HCT116 (cell line): ENCODE results near the gene TUT4. TPM values are rescaled to one million over a fixed set of nuclear protein-coding genes. Genes with fewer than 3 reads are reported as not detected.

ENCODE experiments used
- ATAC-seq: fragments of 200-7000 bp; cut with Tn5 transposase; 2 replicates; pipeline ENCODE4 v1.9.1; 2020; ENCODE audit warnings: mild to moderate bottlenecking, moderate library complexity
- BruUV-seq: library from RNA; stranded (reverse); fragments of 400-500 nt; replicated peaks from 2 replicates; lab custom pipeline; 2021; lab: Mats Ljungman, UMichigan
- CTCF ChIA-PET: fragments of 300-600 bp; sonication (Branson Sonifier 250); formaldehyde crosslinking; loops from one replicate; lab custom pipeline; 2021; ENCODE audit warnings: antibody characterized with exemption; lab: Charles Lee
- POLR2A ChIA-PET: fragments of 300-600, 350-600 bp; sonication (Branson Sonifier 250); formaldehyde crosslinking; loops from one replicate; lab custom pipeline; 2021; ENCODE audit warnings: antibody characterized with exemption; lab: Charles Lee
- RAD21 ChIA-PET, 2 experiments: fragments of 300-600 bp; sonication (Branson Sonifier 250); formaldehyde crosslinking; loops; one replicate each; lab custom pipeline; 2023; ENCODE audit warnings: low total read pairs in 2 of 2; ENCODE audit not compliant: uncharacterized antibody in 2 of 2, unreplicated experiment in 2 of 2, low non-redundant PET in 1 of 2; lab: Charles Lee
- DNase-seq: peaks from one replicate; pipeline ENCODE4 v3.0.0-alpha.2; 2010; ENCODE audit warnings: low read depth, low spot score
- H2AFZ ChIP-seq: fragments of 200-600 bp; shearing (Covaris generic), sonication (generic); 2 replicates; pipeline ENCODE4 v1.6.1; 2017; ENCODE audit warnings: low read depth, mixed run types, mixed read lengths, antibody characterized with exemption, low read length; ENCODE audit not compliant: poor library complexity, severe bottlenecking
- H3K27ac ChIP-seq: 2 replicates; pipeline ENCODE4 v1.5.1; 2012; ENCODE audit warnings: low read depth, low read length
- H3K27me3 ChIP-seq: fragments of 200-600 bp; sonication (generic); 2 replicates; pipeline ENCODE4 v1.6.1; 2016; ENCODE audit warnings: mixed run types, low read length, mixed read lengths; ENCODE audit not compliant: insufficient read depth
- H3K36me3 ChIP-seq, 2 experiments: fragments of 200-500 bp in 1 of 2; fragments of 200-600 bp in 1 of 2; sonication (Bioruptor generic) in 1 of 2; sonication (generic) in 1 of 2; 2 replicates each; pipeline versions ENCODE4 v1.5.1 to v1.6.1; 2014 to 2016; ENCODE audit warnings: low read length in 2 of 2, inconsistent platforms in 1 of 2, mixed read lengths in 1 of 2, mixed run types in 1 of 2; ENCODE audit not compliant: insufficient read depth in 2 of 2, control insufficient read depth in 1 of 2
- H3K4me1 ChIP-seq, 2 experiments: fragments of 200-600 bp in 1 of 2; sonication (generic) in 1 of 2; 2 replicates each; pipeline versions ENCODE4 v1.5.1 to v1.6.1; 2012 to 2017; ENCODE audit warnings: low read length in 2 of 2, inconsistent platforms in 1 of 2, mild to moderate bottlenecking in 1 of 2, mixed read lengths in 1 of 2, mixed run types in 1 of 2, moderate library complexity in 1 of 2; ENCODE audit not compliant: insufficient read depth in 2 of 2, control insufficient read depth in 1 of 2
- H3K4me2 ChIP-seq: fragments of 200-600 bp; sonication (generic); 2 replicates; pipeline ENCODE4 v1.6.1; 2017; ENCODE audit warnings: mixed run types, low read length, mixed read lengths
- H3K4me3 ChIP-seq, 2 experiments: fragments of 200-600 bp in 1 of 2; sonication (generic) in 1 of 2; replicated peaks in 1 of 2; 2 replicates each; pipeline ENCODE4 v1.5.1; 2011 to 2016; ENCODE audit warnings: low read length in 2 of 2, control low read depth in 1 of 2, low read depth in 1 of 2, mild to moderate bottlenecking in 1 of 2, mixed read lengths in 1 of 2, mixed run types in 1 of 2
- H3K79me2 ChIP-seq: fragments of 200-600 bp; sonication (generic); 2 replicates; pipeline ENCODE4 v1.6.1; 2017; ENCODE audit warnings: mild to moderate bottlenecking, mixed run types, low read length, moderate library complexity, mixed read lengths; ENCODE audit not compliant: insufficient read depth
- H3K9ac ChIP-seq: fragments of 200-600 bp; sonication (generic); 2 replicates; pipeline ENCODE4 v1.6.1; 2016; ENCODE audit warnings: low read length, mixed read lengths
- H3K9me2 ChIP-seq: fragments of 200-600 bp; sonication (generic), shearing (Covaris generic); 2 replicates; pipeline ENCODE4 v1.6.1; 2017; ENCODE audit warnings: mixed run types, mild to moderate bottlenecking, moderate library complexity; ENCODE audit not compliant: insufficient read depth
- H3K9me3 ChIP-seq, 2 experiments: fragments of 200-500 bp in 1 of 2; fragments of 200-600 bp in 1 of 2; sonication (Bioruptor generic) in 1 of 2; sonication (generic) in 1 of 2; 2 replicates each; pipeline ENCODE4 v1.6.1; 2014 to 2017; ENCODE audit warnings: low read length in 2 of 2, mixed read lengths in 2 of 2, inconsistent platforms in 1 of 2, low read depth in 1 of 2, mild to moderate bottlenecking in 1 of 2, mixed run types in 1 of 2, moderate library complexity in 1 of 2; ENCODE audit not compliant: control insufficient read depth in 1 of 2, insufficient read depth in 1 of 2
- H4K20me1 ChIP-seq: fragments of 200-600 bp; sonication (generic), shearing (Covaris generic); 2 replicates; pipeline ENCODE4 v1.6.1; 2017; ENCODE audit warnings: mixed run types, mild to moderate bottlenecking, moderate library complexity; ENCODE audit not compliant: insufficient read depth
- CBX3 ChIP-seq: IDR thresholded peaks from 2 replicates; pipeline ENCODE4 v1.6.1; 2012; ENCODE audit warnings: low read depth
- CEBPB ChIP-seq: IDR thresholded peaks from 2 replicates; pipeline ENCODE4 v1.6.1; 2012; ENCODE audit warnings: low read depth
- EGR1 ChIP-seq: IDR thresholded peaks from 2 replicates; pipeline ENCODE4 v1.6.1; 2012; ENCODE audit warnings: low read depth
- EZH2phosphoT487 ChIP-seq: fragments of 200-600 bp; IDR thresholded peaks from 2 replicates; pipeline ENCODE4 v1.6.1; 2018; ENCODE audit warnings: antibody characterized with exemption, borderline replicate concordance
- FOSL1 ChIP-seq: IDR thresholded peaks from 2 replicates; pipeline ENCODE4 v1.6.1; 2012; ENCODE audit warnings: low read depth
- JUND ChIP-seq: IDR thresholded peaks from 2 replicates; pipeline ENCODE4 v1.6.1; 2012
- POLR2A ChIP-seq: IDR thresholded peaks from 2 replicates; pipeline ENCODE4 v1.7.0; 2011; ENCODE audit warnings: borderline replicate concordance; ENCODE audit not compliant: insufficient read depth, insufficient read length; ENCODE audit errors: extremely low read depth
- RAD21 ChIP-seq: IDR thresholded peaks from 2 replicates; pipeline ENCODE4 v1.6.1; 2012; ENCODE audit warnings: low read depth, mild to moderate bottlenecking
- SIN3A ChIP-seq: IDR thresholded peaks from 2 replicates; pipeline ENCODE4 v1.6.1; 2012; ENCODE audit warnings: low read depth
- SP1 ChIP-seq: IDR thresholded peaks from 2 replicates; pipeline ENCODE4 v1.6.1; 2012; ENCODE audit warnings: low read depth
- TCF7L2 ChIP-seq: IDR thresholded peaks from 2 replicates; pipeline ENCODE4 v1.7.0; 2011; ENCODE audit warnings: borderline replicate concordance, inconsistent platforms; ENCODE audit not compliant: insufficient read depth, insufficient read length; ENCODE audit errors: extremely low read depth
- ZFX ChIP-seq: fragments of 450-650 bp; IDR thresholded peaks from 2 replicates; pipeline ENCODE4 v1.6.1; 2017
- ZNF274 ChIP-seq: fragments of 200-500 bp; sonication (Bioruptor generic); IDR thresholded peaks from 2 replicates; pipeline ENCODE4 v1.6.1; 2014; ENCODE audit warnings: mild to moderate bottlenecking, low read depth, low read length, inconsistent platforms
- intact Hi-C: fragments of 100-400 bp; cut with micrococcal nuclease; formaldehyde crosslinking; loops from 2 replicates; pipeline ENCODE4 v1.10.0; 2022
- total RNA-seq: library from RNA; stranded (reverse); gene quantifications from one replicate; pipeline ENCODE4 v1.2.1, GENCODE V29; 2021; ENCODE audit not compliant: unreplicated experiment
- TF ChIP-seq, protein P1 (sequence below): IDR thresholded peaks from 2 replicates; pipeline ENCODE4 v1.6.1; 2012; ENCODE audit warnings: low read depth
- TF ChIP-seq, protein P2 (sequence below): IDR thresholded peaks from 2 replicates; pipeline ENCODE4 v1.6.1; 2011; ENCODE audit warnings: mild to moderate bottlenecking, low read length, moderate library complexity; ENCODE audit not compliant: insufficient replicate concordance; ENCODE audit errors: extremely low read depth
- TF ChIP-seq, protein P3 (sequence below): IDR thresholded peaks from 2 replicates; pipeline ENCODE4 v1.6.1; 2012

The TUT4 gene
- total RNA-seq, 1 experiment from 2014 or later, result 50.0 TPM

DNA sequence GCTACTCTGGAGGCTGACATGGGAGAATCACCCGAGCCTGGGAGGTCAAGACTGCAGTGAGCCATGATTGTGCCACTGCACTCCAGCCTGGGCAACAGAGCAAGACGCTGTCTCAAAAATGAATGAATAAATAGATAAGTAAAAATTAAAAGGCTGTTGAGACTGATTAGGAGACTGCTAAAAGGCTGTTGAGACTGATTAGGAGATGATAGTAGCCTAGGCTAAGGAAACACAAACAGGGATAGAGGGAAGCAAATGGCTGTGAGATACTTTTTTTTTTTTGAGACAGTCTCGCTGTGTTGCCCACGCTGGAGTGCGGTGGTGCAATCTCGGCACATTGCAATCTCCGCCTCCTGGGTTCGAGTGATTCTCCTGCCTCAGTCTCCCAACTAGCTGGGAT lies 120.1 kb downstream of the TUT4 start:
- H3K4me2 ChIP-seq, result no peak overlapping the region
- TF ChIP-seq, protein P1, sequence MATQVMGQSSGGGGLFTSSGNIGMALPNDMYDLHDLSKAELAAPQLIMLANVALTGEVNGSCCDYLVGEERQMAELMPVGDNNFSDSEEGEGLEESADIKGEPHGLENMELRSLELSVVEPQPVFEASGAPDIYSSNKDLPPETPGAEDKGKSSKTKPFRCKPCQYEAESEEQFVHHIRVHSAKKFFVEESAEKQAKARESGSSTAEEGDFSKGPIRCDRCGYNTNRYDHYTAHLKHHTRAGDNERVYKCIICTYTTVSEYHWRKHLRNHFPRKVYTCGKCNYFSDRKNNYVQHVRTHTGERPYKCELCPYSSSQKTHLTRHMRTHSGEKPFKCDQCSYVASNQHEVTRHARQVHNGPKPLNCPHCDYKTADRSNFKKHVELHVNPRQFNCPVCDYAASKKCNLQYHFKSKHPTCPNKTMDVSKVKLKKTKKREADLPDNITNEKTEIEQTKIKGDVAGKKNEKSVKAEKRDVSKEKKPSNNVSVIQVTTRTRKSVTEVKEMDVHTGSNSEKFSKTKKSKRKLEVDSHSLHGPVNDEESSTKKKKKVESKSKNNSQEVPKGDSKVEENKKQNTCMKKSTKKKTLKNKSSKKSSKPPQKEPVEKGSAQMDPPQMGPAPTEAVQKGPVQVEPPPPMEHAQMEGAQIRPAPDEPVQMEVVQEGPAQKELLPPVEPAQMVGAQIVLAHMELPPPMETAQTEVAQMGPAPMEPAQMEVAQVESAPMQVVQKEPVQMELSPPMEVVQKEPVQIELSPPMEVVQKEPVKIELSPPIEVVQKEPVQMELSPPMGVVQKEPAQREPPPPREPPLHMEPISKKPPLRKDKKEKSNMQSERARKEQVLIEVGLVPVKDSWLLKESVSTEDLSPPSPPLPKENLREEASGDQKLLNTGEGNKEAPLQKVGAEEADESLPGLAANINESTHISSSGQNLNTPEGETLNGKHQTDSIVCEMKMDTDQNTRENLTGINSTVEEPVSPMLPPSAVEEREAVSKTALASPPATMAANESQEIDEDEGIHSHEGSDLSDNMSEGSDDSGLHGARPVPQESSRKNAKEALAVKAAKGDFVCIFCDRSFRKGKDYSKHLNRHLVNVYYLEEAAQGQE, result no peak
- TF ChIP-seq ZFX, result no peak
- no peak for TF ChIP-seq EZH2phosphoT487
- no peak for TF ChIP-seq ZNF274
- TF ChIP-seq EGR1, result no peak
- no peak for TF ChIP-seq SIN3A
- no peak for TF ChIP-seq SP1
- TF ChIP-seq, protein P2, sequence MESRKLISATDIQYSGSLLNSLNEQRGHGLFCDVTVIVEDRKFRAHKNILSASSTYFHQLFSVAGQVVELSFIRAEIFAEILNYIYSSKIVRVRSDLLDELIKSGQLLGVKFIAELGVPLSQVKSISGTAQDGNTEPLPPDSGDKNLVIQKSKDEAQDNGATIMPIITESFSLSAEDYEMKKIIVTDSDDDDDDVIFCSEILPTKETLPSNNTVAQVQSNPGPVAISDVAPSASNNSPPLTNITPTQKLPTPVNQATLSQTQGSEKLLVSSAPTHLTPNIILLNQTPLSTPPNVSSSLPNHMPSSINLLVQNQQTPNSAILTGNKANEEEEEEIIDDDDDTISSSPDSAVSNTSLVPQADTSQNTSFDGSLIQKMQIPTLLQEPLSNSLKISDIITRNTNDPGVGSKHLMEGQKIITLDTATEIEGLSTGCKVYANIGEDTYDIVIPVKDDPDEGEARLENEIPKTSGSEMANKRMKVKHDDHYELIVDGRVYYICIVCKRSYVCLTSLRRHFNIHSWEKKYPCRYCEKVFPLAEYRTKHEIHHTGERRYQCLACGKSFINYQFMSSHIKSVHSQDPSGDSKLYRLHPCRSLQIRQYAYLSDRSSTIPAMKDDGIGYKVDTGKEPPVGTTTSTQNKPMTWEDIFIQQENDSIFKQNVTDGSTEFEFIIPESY, result no peak
- no peak for TF ChIP-seq POLR2A
- no peak for TF ChIP-seq FOSL1
- TF ChIP-seq TCF7L2, result no peak
- no peak for TF ChIP-seq JUND
- TF ChIP-seq CEBPB, result no peak
- TF ChIP-seq, protein P3, sequence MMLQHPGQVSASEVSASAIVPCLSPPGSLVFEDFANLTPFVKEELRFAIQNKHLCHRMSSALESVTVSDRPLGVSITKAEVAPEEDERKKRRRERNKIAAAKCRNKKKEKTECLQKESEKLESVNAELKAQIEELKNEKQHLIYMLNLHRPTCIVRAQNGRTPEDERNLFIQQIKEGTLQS, result no peak
- no peak for TF ChIP-seq CBX3
- TF ChIP-seq RAD21, result no peak
- H3K9ac ChIP-seq, result no peak overlapping the region
- H3K9me2 ChIP-seq, result no peaks in the 10 kb centered on the region
- no peaks in the 10 kb centered on the region for H3K9me3 ChIP-seq
- H3K79me2 ChIP-seq, result no peaks in the 10 kb centered on the region
- CTCF ChIA-PET, result no interaction called here
- no peak overlapping the region for H3K4me3 ChIP-seq
- RAD21 ChIA-PET, result no interaction called here
- no TSS peak for BruUV-seq
- H4K20me1 ChIP-seq, result no peaks in the 10 kb centered on the region
- H2AFZ ChIP-seq, result no peak overlapping the region
- POLR2A ChIA-PET, result no interaction called here
- no peaks in the 10 kb centered on the region for H3K4me1 ChIP-seq
- peaks cover 12 to 17% of the 10 kb centered on the region in 2 experiments for H3K36me3 ChIP-seq
- H3K27me3 ChIP-seq, result no peaks in the 10 kb centered on the region
- no peak overlapping the region for H3K27ac ChIP-seq
- intact Hi-C loops, result no loop called here
- ATAC-seq (no peak), DNase-seq (no peak)
